Brain microvascular endothelial cell (primary cell): Measurements from ENCODE around the gene SFT2D3.

Experiments
- DNase-seq: peaks from one replicate; pipeline ENCODE4 v3.0.0-alpha.2; 2020
- H3K27ac ChIP-seq: fragments of 250-450 bp; sonication (Bioruptor Pico); 2 replicates; pipeline ENCODE4 v1.5.1; 2020; ENCODE audit warnings: mild to moderate bottlenecking, moderate library complexity
- H3K27me3 ChIP-seq: fragments of 250-450 bp; sonication (Bioruptor Pico); replicated peaks from 2 replicates; pipeline ENCODE4 v1.5.1; 2020; ENCODE audit warnings: mild to moderate bottlenecking
- H3K36me3 ChIP-seq: fragments of 250-450 bp; sonication (Bioruptor Pico); replicated peaks from 2 replicates; pipeline ENCODE4 v1.5.1; 2020; ENCODE audit warnings: mild to moderate bottlenecking
- H3K4me3 ChIP-seq: 2 replicates; pipeline ENCODE4 v1.5.1; 2011; ENCODE audit warnings: low read depth, mild to moderate bottlenecking, control low read depth, low read length, moderate library complexity
- in situ Hi-C: cut with HindIII; loops from 2 replicates; pipeline ENCODE4 v1.10.0; 2017; ENCODE audit warnings: low sequenced_read_pairs, low pct_ligation_motif_present
- TF ChIP-seq, protein P1 (sequence below): IDR thresholded peaks from 2 replicates; pipeline ENCODE4 v1.5.1; 2011; ENCODE audit warnings: low read depth, mild to moderate bottlenecking, moderate library complexity, low read length, control low read depth, inconsistent platforms; ENCODE audit errors: missing control alignments

SFT2D3 gene

DNA sequence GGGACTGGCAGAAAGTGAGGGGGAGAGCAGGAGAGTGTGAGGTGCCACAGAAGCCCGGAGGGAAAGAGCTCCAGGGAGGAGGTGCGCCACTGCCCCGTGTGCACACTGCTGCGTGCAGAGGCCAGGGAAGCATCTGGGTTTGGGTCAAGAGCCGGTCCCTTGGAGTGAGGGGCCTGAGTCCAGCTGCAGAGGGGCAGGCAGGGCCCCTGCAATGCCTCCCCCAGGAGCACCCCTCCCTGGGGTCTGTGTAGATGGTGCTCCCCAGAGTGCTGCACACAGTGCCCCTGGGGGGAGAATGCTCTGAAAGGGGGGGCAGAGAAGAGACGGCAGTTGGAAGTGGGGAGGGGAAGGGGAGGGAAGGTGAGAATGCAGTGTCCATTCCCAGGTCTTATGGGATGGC lies 22.3 kb upstream of the SFT2D3 start:
- TF ChIP-seq, protein P1, sequence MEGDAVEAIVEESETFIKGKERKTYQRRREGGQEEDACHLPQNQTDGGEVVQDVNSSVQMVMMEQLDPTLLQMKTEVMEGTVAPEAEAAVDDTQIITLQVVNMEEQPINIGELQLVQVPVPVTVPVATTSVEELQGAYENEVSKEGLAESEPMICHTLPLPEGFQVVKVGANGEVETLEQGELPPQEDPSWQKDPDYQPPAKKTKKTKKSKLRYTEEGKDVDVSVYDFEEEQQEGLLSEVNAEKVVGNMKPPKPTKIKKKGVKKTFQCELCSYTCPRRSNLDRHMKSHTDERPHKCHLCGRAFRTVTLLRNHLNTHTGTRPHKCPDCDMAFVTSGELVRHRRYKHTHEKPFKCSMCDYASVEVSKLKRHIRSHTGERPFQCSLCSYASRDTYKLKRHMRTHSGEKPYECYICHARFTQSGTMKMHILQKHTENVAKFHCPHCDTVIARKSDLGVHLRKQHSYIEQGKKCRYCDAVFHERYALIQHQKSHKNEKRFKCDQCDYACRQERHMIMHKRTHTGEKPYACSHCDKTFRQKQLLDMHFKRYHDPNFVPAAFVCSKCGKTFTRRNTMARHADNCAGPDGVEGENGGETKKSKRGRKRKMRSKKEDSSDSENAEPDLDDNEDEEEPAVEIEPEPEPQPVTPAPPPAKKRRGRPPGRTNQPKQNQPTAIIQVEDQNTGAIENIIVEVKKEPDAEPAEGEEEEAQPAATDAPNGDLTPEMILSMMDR: no peak
- Histone ChIP-seq H3K27ac (no peak overlapping the region), H3K27me3 (no peaks in the 10 kb centered on the region), H3K4me3 (no peak overlapping the region), H3K36me3 (no peaks in the 10 kb centered on the region)
- in situ Hi-C loops: no loop called here
- no peak for DNase-seq

DNA sequence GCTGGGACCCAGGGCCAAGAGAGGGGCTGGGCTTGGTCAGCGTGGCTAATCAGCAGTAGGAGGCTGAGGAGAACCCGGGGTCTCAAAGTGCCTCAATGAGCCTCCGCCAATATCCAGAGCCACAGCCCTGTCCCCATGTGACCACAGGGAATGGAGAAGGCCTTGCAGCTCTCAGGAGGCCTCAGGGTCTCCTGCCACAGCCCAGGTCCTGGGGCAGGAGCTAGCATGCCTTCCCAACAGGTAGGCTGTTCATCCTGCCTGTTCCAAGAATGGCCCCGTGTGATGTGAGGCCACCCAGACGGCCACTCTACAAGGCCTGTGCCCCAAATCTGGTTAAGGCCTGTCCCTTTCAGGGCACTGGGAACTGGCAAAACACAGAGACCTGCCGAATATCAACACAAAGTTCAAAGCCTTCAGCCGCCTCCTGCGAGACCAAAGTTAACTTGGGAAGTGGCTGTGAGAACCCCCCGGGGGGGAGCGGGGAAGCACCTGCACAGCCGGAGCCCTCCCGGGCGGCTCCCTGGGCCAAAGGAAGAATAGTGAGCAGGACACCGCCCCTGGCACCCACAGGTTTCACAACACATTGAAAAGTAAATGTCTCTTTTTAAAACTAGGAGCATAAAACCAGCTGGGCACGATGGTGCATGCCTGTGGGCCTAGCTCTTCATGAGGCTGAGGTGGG lies 21.5 kb upstream of the SFT2D3 start:
- DNase-seq: no peak
- Histone ChIP-seq H3K4me3 (no peak overlapping the region), H3K27ac (no peak overlapping the region), H3K27me3 (no peaks in the 10 kb centered on the region), H3K36me3 (no peaks in the 10 kb centered on the region)
- TF ChIP-seq, protein P1: no peak
- in situ Hi-C loops: no loop called here

GRCh38 chr2:127680706-127681287 lies 20.5 kb upstream of the SFT2D3 start:
- Histone ChIP-seq H3K36me3 (no peaks in the 10 kb centered on the region), H3K27ac (no peak overlapping the region), H3K27me3 (no peaks in the 10 kb centered on the region), H3K4me3 (no peak overlapping the region)
- in situ Hi-C loops: no loop called here
- no peak for DNase-seq
- TF ChIP-seq, protein P1: no peak

DNA sequence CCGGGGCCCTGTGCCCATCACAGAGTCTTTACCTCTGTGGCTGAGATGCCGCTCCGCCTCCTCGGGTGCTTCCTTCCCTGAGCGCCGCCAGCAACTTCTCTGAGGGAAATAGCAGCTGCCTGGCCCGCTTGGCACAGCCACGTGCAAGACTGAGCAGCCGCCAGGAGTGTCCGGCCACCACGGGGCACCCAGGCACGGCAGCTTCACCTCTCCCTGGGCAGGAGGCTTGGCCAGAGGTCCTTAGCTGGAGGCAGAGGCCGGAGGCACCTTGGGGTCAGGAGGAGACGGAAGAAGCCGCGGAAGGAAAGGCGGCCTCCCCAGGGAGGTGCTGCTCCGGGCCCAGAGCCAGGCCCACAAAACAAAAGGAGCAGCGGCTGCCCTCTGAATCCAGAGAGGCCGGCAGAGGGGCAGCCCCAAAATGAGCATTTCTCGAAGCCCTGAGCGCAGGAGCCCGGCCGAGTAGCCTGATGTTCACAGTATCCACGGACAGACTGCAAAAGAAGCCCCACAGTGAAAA lies 20.0 kb upstream of the SFT2D3 start:
- DNase-seq: no peak
- Histone ChIP-seq H3K27me3 (no peaks in the 10 kb centered on the region), H3K27ac (no peak overlapping the region), H3K4me3 (peak overlapping the region; percentile 12), H3K36me3 (no peaks in the 10 kb centered on the region)
- TF ChIP-seq, protein P1: no peak
- in situ Hi-C loops: no loop called here

DNA sequence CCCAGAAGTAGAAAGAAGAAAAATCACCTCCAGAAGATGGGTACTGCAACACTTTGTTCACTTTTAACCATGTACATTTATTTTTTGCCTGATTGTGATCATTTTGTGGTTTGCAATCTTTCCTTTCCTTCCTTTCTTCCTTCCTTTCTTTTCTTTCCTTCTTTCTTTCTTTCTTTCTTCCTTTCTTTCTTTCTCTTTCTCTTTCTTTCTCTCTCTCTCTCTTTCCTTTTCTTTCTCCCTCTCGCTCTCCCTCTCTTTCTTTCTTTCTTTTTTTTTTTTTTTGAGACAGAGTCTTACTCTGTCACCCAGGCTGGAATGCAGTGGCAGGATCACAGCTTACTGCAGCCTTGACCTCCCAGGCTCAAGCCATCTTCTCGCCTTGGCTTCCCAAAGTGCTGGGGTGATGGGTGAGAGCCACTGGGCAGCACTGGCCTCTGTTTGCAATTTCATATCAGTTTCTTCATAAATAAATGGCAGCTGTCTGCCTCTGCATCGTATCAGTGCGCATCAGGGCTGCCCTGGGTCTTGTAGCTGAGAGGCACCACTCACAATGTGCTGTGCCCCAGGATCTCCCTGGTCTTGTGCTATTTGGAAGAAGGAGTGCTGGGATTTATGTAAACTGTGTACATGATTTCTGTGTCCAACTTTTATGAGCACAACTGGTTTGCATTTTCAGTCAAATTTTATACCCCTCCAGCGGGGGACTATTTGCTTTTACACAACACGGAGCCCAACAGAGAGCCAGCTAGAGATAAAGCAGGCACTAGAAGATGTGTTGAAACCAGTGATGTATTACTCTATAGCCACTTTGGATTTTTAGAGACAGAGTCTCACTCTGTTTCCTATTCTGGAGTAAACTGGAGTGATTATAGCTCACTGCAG lies 19.1 kb upstream of the SFT2D3 start:
- in situ Hi-C loops: no loop called here
- TF ChIP-seq, protein P1: no peak
- DNase-seq: no peak
- no peak overlapping the region for H3K27ac ChIP-seq
- H3K36me3 ChIP-seq: no peaks in the 10 kb centered on the region
- no peaks in the 10 kb centered on the region for H3K27me3 ChIP-seq
- no peak overlapping the region for H3K4me3 ChIP-seq
